ENCODE results near the gene RFTN1. TPM values are rescaled to one million over a fixed set of nuclear protein-coding genes. Genes with fewer than 3 reads are reported as not detected.

Gene RFTN1
- total and polyA plus RNA-seq, 4 donors: 4.4 to 20.4 (median 11.9) TPM

DNA sequence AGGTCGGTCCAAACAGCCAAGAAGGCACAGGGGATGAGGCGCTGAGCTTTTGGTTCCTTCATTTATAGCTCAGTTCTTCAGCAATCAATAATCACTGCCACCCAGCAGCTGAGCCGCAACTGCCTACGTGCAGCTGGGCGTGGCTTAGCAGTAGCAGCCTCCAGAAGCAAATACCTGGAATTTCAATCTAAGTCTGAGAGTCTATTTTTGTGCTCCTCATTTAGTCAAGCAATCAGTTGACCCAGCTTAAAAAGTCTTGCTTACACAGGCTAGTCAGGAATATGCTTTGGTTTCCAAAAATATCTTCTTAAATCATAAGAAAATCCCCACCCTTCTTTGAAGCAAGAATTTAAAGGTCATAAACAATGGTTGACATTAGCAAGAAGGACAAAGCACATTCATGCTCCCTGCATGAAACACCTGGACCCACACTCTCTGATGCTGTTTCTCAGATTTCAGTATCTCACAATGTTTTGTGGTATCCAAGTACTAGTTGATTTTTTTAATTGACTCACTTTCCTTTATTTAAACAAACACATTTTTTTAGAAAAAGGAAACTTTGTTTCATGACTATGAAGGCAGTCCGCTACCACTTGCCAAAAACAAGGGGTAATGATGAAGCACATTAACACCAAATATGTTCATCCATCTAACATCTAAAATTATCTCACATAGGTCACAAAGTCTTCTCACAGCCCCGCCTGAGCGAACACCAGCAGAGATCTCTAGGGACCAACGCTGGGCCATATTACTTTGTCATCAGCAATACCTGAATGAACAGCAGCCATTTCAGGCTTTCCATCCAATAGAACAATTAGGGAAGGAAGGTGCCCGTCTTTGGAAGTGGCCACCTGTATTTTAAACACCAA is 142.4 kb downstream of the RFTN1 start:
- no peak overlapping the region for H3K27ac ChIP-seq (ENCODE audit: low read depth in 1 of 2, low read length in 2 of 2)
- no peaks in the 10 kb centered on the region for H3K4me1 ChIP-seq (ENCODE audit: control insufficient read depth in 4 of 4, insufficient read depth in 4 of 4, low read length in 3 of 4)
- 89% methylated on average over 10 of the region's 10 CpGs for WGBS
- H3K9ac ChIP-seq (ENCODE audit: low read depth in 1 of 2, low read length in 2 of 2): no peak overlapping the region
- H3K9me3 ChIP-seq (ENCODE audit: control insufficient read depth in 4 of 4, low read length in 3 of 4): no peaks in the 10 kb centered on the region
- H3K4me3 ChIP-seq (ENCODE audit: low read depth in 1 of 3, low read length in 3 of 3): no peak overlapping the region
- peaks cover 2 to 45% (median 12%) of the 10 kb centered on the region in 4 donors for H3K36me3 ChIP-seq (ENCODE audit: control insufficient read depth in 4 of 4, insufficient read depth in 3 of 4, low read depth in 1 of 4, low read length in 3 of 4)
- TF ChIP-seq EGR1 (IDR thresholded peaks at IDR 0.05; ENCODE audit: low read depth in 2 of 2) (no peak), GABPA (IDR thresholded peaks at IDR 0.05 in 1 of 2, conservative IDR thresholded peaks at IDR 0.05 in 1 of 2) (no peak), YY1 (IDR thresholded peaks at IDR 0.05) (no peak), FOXA1 (IDR thresholded peaks at IDR 0.05) (no peak), JUND (IDR thresholded peaks at IDR 0.05) (no peak), SP1 (IDR thresholded peaks at IDR 0.05) (no peak), HNF4A (conservative IDR thresholded peaks at IDR 0.05) (no peak), RXRA (IDR thresholded peaks at IDR 0.05) (no peak), RAD21 (IDR thresholded peaks at IDR 0.05) (no peak), FOXA2 (IDR thresholded peaks at IDR 0.05) (no peak), NR2F2 (IDR thresholded peaks at IDR 0.05) (no peak), HNF4G (IDR thresholded peaks at IDR 0.05) (no peak), TAF1 (conservative IDR thresholded peaks at IDR 0.05) (no peak)
- TF ChIP-seq, protein P1, sequence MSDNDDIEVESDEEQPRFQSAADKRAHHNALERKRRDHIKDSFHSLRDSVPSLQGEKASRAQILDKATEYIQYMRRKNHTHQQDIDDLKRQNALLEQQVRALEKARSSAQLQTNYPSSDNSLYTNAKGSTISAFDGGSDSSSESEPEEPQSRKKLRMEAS (IDR thresholded peaks at IDR 0.05): no peak
- TF ChIP-seq, protein P2, sequence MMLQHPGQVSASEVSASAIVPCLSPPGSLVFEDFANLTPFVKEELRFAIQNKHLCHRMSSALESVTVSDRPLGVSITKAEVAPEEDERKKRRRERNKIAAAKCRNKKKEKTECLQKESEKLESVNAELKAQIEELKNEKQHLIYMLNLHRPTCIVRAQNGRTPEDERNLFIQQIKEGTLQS (IDR thresholded peaks at IDR 0.05): no peak
- TF ChIP-seq, protein P3, sequence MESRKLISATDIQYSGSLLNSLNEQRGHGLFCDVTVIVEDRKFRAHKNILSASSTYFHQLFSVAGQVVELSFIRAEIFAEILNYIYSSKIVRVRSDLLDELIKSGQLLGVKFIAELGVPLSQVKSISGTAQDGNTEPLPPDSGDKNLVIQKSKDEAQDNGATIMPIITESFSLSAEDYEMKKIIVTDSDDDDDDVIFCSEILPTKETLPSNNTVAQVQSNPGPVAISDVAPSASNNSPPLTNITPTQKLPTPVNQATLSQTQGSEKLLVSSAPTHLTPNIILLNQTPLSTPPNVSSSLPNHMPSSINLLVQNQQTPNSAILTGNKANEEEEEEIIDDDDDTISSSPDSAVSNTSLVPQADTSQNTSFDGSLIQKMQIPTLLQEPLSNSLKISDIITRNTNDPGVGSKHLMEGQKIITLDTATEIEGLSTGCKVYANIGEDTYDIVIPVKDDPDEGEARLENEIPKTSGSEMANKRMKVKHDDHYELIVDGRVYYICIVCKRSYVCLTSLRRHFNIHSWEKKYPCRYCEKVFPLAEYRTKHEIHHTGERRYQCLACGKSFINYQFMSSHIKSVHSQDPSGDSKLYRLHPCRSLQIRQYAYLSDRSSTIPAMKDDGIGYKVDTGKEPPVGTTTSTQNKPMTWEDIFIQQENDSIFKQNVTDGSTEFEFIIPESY (IDR thresholded peaks at IDR 0.05): no peak
- TF ChIP-seq, protein P4, sequence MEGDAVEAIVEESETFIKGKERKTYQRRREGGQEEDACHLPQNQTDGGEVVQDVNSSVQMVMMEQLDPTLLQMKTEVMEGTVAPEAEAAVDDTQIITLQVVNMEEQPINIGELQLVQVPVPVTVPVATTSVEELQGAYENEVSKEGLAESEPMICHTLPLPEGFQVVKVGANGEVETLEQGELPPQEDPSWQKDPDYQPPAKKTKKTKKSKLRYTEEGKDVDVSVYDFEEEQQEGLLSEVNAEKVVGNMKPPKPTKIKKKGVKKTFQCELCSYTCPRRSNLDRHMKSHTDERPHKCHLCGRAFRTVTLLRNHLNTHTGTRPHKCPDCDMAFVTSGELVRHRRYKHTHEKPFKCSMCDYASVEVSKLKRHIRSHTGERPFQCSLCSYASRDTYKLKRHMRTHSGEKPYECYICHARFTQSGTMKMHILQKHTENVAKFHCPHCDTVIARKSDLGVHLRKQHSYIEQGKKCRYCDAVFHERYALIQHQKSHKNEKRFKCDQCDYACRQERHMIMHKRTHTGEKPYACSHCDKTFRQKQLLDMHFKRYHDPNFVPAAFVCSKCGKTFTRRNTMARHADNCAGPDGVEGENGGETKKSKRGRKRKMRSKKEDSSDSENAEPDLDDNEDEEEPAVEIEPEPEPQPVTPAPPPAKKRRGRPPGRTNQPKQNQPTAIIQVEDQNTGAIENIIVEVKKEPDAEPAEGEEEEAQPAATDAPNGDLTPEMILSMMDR (IDR thresholded peaks at IDR 0.05; ENCODE audit: low read depth, low read length, missing input control): no peak
- TF ChIP-seq, protein P5, sequence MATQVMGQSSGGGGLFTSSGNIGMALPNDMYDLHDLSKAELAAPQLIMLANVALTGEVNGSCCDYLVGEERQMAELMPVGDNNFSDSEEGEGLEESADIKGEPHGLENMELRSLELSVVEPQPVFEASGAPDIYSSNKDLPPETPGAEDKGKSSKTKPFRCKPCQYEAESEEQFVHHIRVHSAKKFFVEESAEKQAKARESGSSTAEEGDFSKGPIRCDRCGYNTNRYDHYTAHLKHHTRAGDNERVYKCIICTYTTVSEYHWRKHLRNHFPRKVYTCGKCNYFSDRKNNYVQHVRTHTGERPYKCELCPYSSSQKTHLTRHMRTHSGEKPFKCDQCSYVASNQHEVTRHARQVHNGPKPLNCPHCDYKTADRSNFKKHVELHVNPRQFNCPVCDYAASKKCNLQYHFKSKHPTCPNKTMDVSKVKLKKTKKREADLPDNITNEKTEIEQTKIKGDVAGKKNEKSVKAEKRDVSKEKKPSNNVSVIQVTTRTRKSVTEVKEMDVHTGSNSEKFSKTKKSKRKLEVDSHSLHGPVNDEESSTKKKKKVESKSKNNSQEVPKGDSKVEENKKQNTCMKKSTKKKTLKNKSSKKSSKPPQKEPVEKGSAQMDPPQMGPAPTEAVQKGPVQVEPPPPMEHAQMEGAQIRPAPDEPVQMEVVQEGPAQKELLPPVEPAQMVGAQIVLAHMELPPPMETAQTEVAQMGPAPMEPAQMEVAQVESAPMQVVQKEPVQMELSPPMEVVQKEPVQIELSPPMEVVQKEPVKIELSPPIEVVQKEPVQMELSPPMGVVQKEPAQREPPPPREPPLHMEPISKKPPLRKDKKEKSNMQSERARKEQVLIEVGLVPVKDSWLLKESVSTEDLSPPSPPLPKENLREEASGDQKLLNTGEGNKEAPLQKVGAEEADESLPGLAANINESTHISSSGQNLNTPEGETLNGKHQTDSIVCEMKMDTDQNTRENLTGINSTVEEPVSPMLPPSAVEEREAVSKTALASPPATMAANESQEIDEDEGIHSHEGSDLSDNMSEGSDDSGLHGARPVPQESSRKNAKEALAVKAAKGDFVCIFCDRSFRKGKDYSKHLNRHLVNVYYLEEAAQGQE (IDR thresholded peaks at IDR 0.05): no peak
- no peak for DNase-seq (ENCODE audit: low spot score)
- no peaks in the 10 kb centered on the region for H3K27me3 ChIP-seq (ENCODE audit: control insufficient read depth in 4 of 4, insufficient read depth in 4 of 4, low read length in 3 of 4)

Measured in liver (tissue), 9 donors.